ENCODE measurements around the gene MTRF1L.

DNA sequence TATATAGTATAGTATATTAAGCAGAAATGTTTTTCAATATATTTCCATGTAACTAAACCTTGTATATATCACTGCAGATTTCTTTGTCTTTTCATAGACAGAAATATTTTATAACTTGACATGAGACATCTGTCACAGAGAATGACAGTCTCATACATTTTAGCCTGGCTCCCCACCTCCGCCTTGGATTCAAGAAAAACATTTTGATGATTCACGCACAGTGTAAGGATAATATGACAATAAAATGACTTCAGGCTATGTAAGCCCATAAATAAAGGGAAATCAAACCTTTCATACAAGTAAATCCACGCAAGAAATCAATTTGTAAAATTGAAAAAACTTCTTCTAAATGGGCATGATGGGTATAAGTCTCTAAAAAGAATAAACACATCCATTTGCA lies 56.0 kb downstream of the MTRF1L start:
- TF ChIP-seq POLR2AphosphoS5 (IDR thresholded peaks at IDR 0.05; ENCODE audit: low read depth, low read length) = no peak
- TF ChIP-seq POLR2A (IDR thresholded peaks at IDR 0.05; ENCODE audit: low read depth, low read length) = no peak
